ENCODE data around the gene MTUS2.

DNA sequence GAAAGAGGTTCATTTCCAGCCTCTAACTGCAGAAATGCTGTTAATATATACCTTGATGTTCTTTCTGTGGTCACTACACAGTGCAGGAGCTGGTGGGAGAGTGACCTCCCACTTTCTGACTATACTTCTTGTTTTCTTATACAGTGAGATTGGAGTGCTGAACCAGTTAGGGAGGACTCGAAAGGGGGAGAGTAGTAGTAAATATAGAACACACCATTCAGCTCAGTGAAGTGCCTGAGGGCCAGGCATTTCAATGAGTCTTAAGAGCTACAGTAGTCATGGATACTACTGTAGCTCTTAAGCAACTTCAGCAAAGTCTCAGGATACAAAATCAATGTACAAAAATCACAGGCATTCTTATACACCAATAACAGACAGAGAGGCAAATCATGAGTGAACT is 372.9 kb downstream of the MTUS2 start:
- TF ChIP-seq, protein P1, sequence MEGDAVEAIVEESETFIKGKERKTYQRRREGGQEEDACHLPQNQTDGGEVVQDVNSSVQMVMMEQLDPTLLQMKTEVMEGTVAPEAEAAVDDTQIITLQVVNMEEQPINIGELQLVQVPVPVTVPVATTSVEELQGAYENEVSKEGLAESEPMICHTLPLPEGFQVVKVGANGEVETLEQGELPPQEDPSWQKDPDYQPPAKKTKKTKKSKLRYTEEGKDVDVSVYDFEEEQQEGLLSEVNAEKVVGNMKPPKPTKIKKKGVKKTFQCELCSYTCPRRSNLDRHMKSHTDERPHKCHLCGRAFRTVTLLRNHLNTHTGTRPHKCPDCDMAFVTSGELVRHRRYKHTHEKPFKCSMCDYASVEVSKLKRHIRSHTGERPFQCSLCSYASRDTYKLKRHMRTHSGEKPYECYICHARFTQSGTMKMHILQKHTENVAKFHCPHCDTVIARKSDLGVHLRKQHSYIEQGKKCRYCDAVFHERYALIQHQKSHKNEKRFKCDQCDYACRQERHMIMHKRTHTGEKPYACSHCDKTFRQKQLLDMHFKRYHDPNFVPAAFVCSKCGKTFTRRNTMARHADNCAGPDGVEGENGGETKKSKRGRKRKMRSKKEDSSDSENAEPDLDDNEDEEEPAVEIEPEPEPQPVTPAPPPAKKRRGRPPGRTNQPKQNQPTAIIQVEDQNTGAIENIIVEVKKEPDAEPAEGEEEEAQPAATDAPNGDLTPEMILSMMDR (IDR thresholded peaks at IDR 0.05; ENCODE audit: poor library complexity) = no peak
- no peak for TF ChIP-seq EZH2 (IDR thresholded peaks at IDR 0.05; ENCODE audit: borderline replicate concordance)

All from hepatocyte (in vitro differentiated cells).